Esophagus squamous epithelium (tissue), 5 donors: Measurements from ENCODE around the gene BLTP3A. TPM values are rescaled to one million over a fixed set of nuclear protein-coding genes. Genes with fewer than 3 reads are reported as not detected.

Source experiments
- DNase-seq: peaks from one replicate; lab custom pipeline; 2025; lab: John Stamatoyannopoulos, UW
- H3K27ac ChIP-seq, 4 donors: fragments of 200-600 bp; sonication (generic); one replicate each; pipeline ENCODE4 v1.5.1; 2016 to 2019; ENCODE audit warnings: mild to moderate bottlenecking in 1 of 4
- H3K27me3 ChIP-seq, 4 donors: fragments of 200-600 bp; sonication (generic); 1 replicate in 3 of 4; 2 replicates in 1 of 4; pipeline versions ENCODE4 v1.5.1 to v1.6.0; 2017 to 2021; ENCODE audit warnings: antibody characterized with exemption in 1 of 4
- H3K36me3 ChIP-seq, 3 donors: fragments of 200-600 bp; sonication (generic); one replicate each; pipeline ENCODE4 v1.5.1; 2016 to 2019
- H3K4me1 ChIP-seq, 3 donors: fragments of 200-600 bp; sonication (generic); one replicate each; pipeline ENCODE4 v1.5.1; 2017 to 2019
- H3K4me3 ChIP-seq, 4 donors: fragments of 200-600 bp; sonication (generic); 1 replicate in 3 of 4; 2 replicates in 1 of 4; pipeline ENCODE4 v1.5.1; 2016 to 2019; ENCODE audit warnings: mild to moderate bottlenecking in 2 of 4, moderate library complexity in 1 of 4
- H3K9me3 ChIP-seq, 3 donors: fragments of 200-600 bp; sonication (generic); one replicate each; pipeline ENCODE4 v1.5.1; 2016 to 2019
- POLR2A ChIP-seq, 4 donors: fragments of 450-650 bp; IDR thresholded peaks; one replicate each; pipeline ENCODE4 v1.6.1; 2017; ENCODE audit warnings: antibody characterized with exemption in 4 of 4, mild to moderate bottlenecking in 4 of 4, moderate library complexity in 3 of 4
- WGBS, 2 donors: methylation state at CpG; one replicate each; pipeline ENCODE4 v1.1.5; 2018; 5-methylcytosine and 5-hydroxymethylcytosine counted together
- intact Hi-C: fragments of 100-400 bp; cut with DNase I; formaldehyde crosslinking; loops from one replicate; pipeline ENCODE4 v1.15.0; 2022
- total RNA-seq, 4 donors: library from RNA; depleted of rRNA; stranded (reverse); fragments of >200 nt; gene quantifications; one replicate each; pipeline ENCODE4 v1.1.0, GENCODE V29; 2016
- TF ChIP-seq, protein P1 (sequence below), 6 experiments: fragments of 450-650 bp in 4 of 6; fragments of 200-600 bp in 2 of 6; sonication (generic) in 2 of 6; IDR thresholded peaks; one replicate each; pipeline ENCODE4 v1.5.1; 2016 to 2019; ENCODE audit warnings: antibody characterized with exemption in 6 of 6, mild to moderate bottlenecking in 4 of 6, moderate library complexity in 4 of 6
- donor health status: DM: yes; HTN: yes; CAD: no.

The BLTP3A gene
- total RNA-seq, 4 donors from 2014 or later, result 7.0 to 8.2 (median 7.5) TPM

DNA sequence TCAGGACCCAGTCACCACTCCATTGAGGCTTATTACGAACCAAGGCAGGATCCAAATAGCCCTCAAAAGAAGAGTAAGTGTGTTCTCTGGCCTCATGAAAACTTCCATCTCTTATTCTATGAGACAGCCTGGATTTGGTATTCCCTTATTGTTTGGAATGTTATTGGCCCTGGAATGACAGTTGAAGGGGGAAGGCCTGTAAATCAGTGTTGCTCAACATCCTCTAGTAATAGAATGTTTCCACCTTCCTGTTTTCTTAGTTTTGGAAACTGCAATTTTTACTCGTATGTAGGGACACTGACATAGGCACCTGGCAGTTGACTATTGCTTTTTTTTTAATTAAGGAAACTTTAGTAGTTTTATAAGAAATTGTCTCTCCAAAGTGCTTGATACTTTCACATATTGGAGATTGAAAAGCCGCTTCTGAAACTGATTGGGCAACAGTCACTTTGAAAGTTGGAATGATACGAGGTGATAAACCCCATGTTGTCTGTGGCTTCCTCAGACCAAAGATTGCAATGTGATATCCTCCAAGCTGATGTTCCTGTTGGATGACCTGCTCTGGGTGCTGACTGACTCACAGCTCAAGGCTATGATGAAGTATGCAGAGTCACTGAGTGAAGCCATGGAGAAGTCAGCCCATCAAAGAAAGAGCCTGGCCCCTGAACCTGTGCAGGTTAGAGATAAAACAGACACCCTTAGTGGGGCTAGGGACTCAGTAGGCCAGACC is 43.1 kb downstream of the BLTP3A start:
- no peaks in the 10 kb centered on the region for H3K4me1 ChIP-seq
- intact Hi-C loops, result no loop called here
- TF ChIP-seq, protein P1, sequence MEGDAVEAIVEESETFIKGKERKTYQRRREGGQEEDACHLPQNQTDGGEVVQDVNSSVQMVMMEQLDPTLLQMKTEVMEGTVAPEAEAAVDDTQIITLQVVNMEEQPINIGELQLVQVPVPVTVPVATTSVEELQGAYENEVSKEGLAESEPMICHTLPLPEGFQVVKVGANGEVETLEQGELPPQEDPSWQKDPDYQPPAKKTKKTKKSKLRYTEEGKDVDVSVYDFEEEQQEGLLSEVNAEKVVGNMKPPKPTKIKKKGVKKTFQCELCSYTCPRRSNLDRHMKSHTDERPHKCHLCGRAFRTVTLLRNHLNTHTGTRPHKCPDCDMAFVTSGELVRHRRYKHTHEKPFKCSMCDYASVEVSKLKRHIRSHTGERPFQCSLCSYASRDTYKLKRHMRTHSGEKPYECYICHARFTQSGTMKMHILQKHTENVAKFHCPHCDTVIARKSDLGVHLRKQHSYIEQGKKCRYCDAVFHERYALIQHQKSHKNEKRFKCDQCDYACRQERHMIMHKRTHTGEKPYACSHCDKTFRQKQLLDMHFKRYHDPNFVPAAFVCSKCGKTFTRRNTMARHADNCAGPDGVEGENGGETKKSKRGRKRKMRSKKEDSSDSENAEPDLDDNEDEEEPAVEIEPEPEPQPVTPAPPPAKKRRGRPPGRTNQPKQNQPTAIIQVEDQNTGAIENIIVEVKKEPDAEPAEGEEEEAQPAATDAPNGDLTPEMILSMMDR (IDR thresholded peaks at IDR 0.05), result no peak
- TF ChIP-seq POLR2A (IDR thresholded peaks at IDR 0.05), result no peak
- H3K27me3 ChIP-seq, result no peaks in the 10 kb centered on the region
- peak overlapping the region in 1 of 4 donors; percentile 17 for H3K27ac ChIP-seq
- no peaks in the 10 kb centered on the region for H3K9me3 ChIP-seq
- H3K4me3 ChIP-seq, result no peak overlapping the region
- 81 to 82% methylated on average over 4 of the region's 4 CpGs for whole genome bisulfite sequencing, 2 donors
- H3K36me3 ChIP-seq, result peaks cover 0 to 75% (median 0%) of the 10 kb centered on the region in 3 donors
- no peak for DNase-seq

GRCh38 chr6:34836008-34836407 is 44.1 kb downstream of the BLTP3A start:
- WGBS, 2 donors, result 83 to 100% methylated on average over 2 to 3 of the region's 4 CpGs
- intact Hi-C loops, result no loop called here
- H3K9me3 ChIP-seq, result no peaks in the 10 kb centered on the region
- peak overlapping the region in 2 of 4 donors; percentile 17 to 32 for H3K27ac ChIP-seq
- H3K4me3 ChIP-seq, result no peak overlapping the region
- no peaks in the 10 kb centered on the region for H3K27me3 ChIP-seq
- TF ChIP-seq, protein P1 (IDR thresholded peaks at IDR 0.05), result no peak
- no peak for TF ChIP-seq POLR2A (IDR thresholded peaks at IDR 0.05)
- H3K36me3 ChIP-seq, result peaks cover 0 to 75% (median 0%) of the 10 kb centered on the region in 3 donors
- H3K4me1 ChIP-seq, result no peaks in the 10 kb centered on the region
- DNase-seq, result no peak

DNA sequence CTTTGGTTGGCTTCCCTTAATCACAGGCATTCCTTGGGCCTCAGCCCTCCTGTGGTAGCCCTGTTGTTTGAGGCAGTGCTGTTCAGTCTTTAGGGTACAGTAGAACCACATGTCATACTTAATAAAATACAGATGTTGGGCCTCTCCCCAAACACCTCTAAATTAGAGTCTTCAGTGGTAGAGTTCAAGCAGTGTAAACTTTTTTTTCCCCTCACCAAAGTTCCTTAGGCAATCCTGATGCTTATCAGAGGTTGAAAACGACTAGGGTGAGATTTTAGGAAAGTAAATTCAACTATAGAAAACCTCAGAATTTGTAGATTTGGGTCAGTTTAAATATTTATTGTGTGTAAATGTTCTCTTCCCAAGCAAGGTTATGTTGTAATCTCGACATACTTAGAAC is 44.6 kb downstream of the BLTP3A start:
- no peak for DNase-seq
- no peak overlapping the region for H3K27ac ChIP-seq
- H3K9me3 ChIP-seq, result no peaks in the 10 kb centered on the region
- no peaks in the 10 kb centered on the region for H3K4me1 ChIP-seq
- TF ChIP-seq, protein P1 (IDR thresholded peaks at IDR 0.05), result no peak
- no peak for TF ChIP-seq POLR2A (IDR thresholded peaks at IDR 0.05)
- intact Hi-C loops, result no loop called here
- no peak overlapping the region for H3K4me3 ChIP-seq
- WGBS, 2 donors, result 71 to 80% methylated on average over 2 of the region's 2 CpGs
- H3K36me3 ChIP-seq, result peaks cover 0 to 76% (median 0%) of the 10 kb centered on the region in 3 donors
- no peaks in the 10 kb centered on the region for H3K27me3 ChIP-seq

- intact Hi-C loops, result no loop called here
- TF ChIP-seq POLR2A (IDR thresholded peaks at IDR 0.05), result no peak
- TF ChIP-seq, protein P1 (IDR thresholded peaks at IDR 0.05), result no peak
- no peak for DNase-seq
- H3K27ac ChIP-seq, result no peak overlapping the region
- H3K4me1 ChIP-seq, result no peaks in the 10 kb centered on the region
- H3K4me3 ChIP-seq, result no peak overlapping the region
- H3K36me3 ChIP-seq, result peaks cover 0 to 75% (median 0%) of the 10 kb centered on the region in 3 donors
- H3K27me3 ChIP-seq, result no peaks in the 10 kb centered on the region
- H3K9me3 ChIP-seq, result no peaks in the 10 kb centered on the region
These were observed 45.6 kb downstream of the BLTP3A start for GRCh38 chr6:34837528-34837927.

DNA sequence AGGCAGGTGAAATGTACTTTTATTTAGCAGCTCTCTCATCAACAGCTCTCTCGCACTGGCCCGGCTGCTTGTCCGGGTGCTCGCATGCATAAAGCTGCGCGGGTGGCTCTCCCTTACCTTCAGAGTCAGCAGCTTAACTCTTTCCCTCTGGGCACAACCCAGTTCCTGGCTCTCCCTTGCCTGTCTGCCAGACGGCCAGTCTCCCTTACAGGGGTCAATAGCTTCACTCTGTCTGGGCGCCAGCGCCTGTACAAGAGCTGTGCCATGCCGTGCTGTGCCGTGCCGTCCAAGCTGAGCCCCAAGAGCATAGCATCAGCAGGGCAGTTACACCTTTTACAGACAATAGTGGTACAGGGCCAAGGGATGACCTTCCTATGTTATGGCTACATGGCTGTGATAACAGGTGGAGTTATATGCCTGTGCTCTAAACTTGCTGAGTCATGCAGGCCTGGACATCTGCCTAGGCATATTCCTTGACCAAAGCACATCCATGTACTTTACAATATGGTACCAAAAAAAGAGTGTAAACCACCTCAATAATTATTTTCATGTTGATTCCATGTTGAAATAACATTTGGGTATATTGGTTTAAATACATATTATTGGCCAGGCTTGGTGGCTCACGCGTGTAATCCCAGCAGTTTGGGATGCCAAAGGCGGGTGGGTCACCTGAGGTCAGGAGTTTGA is 47.9 kb downstream of the BLTP3A start:
- no peak overlapping the region for H3K27ac ChIP-seq
- peaks cover 0 to 85% (median 0%) of the 10 kb centered on the region in 3 donors for H3K36me3 ChIP-seq
- H3K4me1 ChIP-seq, result no peaks in the 10 kb centered on the region
- no peaks in the 10 kb centered on the region for H3K27me3 ChIP-seq
- 94 to 98% methylated on average over 8 to 9 of the region's 15 CpGs for WGBS, 2 donors
- H3K9me3 ChIP-seq, result no peaks in the 10 kb centered on the region
- H3K4me3 ChIP-seq, result no peak overlapping the region
- intact Hi-C loops, result no loop called here
- TF ChIP-seq POLR2A (IDR thresholded peaks at IDR 0.05), result no peak
- TF ChIP-seq, protein P1 (IDR thresholded peaks at IDR 0.05), result no peak
- no peak for DNase-seq
